ENCODE data around the gene ALKBH3.

DNA sequence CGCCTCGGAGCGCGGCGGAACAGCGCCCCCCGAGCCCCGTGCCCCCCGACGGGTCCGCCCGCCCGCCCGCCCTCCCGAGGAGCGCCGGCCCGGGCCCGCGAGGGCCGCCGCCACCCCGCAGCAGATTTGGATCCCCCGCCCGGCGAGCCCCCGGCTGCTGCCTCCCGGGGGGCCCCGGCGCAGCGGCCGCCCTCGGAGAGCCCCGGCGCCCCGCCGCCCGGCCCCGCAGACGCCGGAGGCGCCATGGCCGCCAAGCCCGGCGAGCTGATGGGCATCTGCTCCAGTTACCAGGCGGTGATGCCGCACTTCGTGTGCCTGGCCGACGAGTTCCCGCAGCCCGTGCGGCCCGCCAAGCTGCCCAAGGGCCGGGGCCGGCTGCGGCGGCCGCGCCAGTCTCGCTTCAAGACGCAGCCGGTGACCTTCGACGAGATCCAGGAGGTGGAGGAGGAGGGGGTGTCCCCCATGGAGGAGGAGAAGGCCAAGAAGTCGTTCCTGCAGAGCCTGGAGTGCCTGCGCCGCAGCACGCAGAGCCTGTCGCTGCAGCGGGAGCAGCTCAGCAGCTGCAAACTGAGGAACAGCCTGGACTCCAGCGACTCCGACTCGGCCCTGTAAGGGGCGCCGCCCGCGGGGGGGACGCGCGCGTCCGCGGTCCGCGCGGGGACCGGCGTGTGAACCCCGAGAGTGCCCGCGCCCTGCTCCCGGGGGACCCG lies 62.2 kb downstream of the ALKBH3 start:
- TF ChIP-seq POLR2AphosphoS5 (IDR thresholded peaks at IDR 0.05; ENCODE audit: low read depth), result no peak
- no peak for TF ChIP-seq CTCF (IDR thresholded peaks at IDR 0.05; ENCODE audit: insufficient read depth, low read length)
